ENCODE data around the gene USP16.

The USP16 gene

DNA sequence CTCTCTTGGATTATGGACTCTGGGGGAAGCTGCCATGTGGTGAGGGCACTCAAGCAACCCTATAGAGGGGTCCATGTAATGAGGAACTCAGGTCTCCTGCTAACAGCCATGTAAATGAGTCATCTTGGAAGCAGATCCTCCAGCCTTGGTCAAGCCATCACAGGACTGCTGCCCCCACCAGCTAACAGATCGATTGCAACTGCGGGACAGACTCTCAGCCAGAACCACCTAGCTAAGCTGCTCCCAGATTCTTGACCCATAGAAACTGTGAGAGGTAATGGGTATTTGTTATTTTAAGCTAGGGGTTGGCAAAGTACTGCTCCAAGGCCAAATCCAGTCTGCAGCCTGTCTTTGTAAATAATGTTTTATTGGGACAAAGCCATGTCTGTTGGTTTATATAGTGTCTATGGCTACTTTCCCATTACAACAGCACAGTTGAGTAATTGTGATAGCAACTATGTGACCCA lies 78.4 kb downstream of the USP16 start:
- Mint-ChIP-seq H3K36me3 (ENCODE audit: low read depth) (no peaks in the 10 kb centered on the region), H3K4me1 (peaks cover 16% of the 10 kb centered on the region), H3K27me3 (ENCODE audit: low read depth) (peaks cover 3% of the 10 kb centered on the region), H3K9me3 (no peaks in the 10 kb centered on the region), H3K27ac (no peak overlapping the region), H3K4me3 (no peak overlapping the region)
- TF ChIP-seq, protein P1, sequence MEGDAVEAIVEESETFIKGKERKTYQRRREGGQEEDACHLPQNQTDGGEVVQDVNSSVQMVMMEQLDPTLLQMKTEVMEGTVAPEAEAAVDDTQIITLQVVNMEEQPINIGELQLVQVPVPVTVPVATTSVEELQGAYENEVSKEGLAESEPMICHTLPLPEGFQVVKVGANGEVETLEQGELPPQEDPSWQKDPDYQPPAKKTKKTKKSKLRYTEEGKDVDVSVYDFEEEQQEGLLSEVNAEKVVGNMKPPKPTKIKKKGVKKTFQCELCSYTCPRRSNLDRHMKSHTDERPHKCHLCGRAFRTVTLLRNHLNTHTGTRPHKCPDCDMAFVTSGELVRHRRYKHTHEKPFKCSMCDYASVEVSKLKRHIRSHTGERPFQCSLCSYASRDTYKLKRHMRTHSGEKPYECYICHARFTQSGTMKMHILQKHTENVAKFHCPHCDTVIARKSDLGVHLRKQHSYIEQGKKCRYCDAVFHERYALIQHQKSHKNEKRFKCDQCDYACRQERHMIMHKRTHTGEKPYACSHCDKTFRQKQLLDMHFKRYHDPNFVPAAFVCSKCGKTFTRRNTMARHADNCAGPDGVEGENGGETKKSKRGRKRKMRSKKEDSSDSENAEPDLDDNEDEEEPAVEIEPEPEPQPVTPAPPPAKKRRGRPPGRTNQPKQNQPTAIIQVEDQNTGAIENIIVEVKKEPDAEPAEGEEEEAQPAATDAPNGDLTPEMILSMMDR (IDR thresholded peaks at IDR 0.05; ENCODE audit: unreplicated experiment in 3 of 3) = no peak

All from nephron (organoid).